Right atrium auricular region (tissue), 2 donors: Measurements from ENCODE around the gene ZNF407. TPM values are rescaled to one million over a fixed set of nuclear protein-coding genes. Genes with fewer than 3 reads are reported as not detected.
A peak's percentile ranks its signal among the peaks of the same experiment; 100 is the strongest.

ENCODE experiments used
- DNase-seq: peaks from one replicate; pipeline ENCODE4 v3.0.0-alpha.2; 2019; ENCODE audit warnings: low spot score
- H3K27ac ChIP-seq, 2 donors: fragments of 200-600 bp; sonication (generic); 1 replicate in 1 of 2; 2 replicates in 1 of 2; pipeline ENCODE4 v1.5.1; 2016 to 2019
- H3K27me3 ChIP-seq, 2 donors: fragments of 200-600 bp; sonication (generic); one replicate each; pipeline versions ENCODE4 v1.5.1 to v1.6.0; 2017 to 2019
- H3K36me3 ChIP-seq: fragments of 200-600 bp; sonication (generic); one replicate; pipeline ENCODE4 v1.5.1; 2016
- H3K4me1 ChIP-seq, 2 donors: fragments of 200-600 bp; sonication (generic); one replicate each; pipeline versions ENCODE4 v1.5.1 to v1.6.0; 2017 to 2019
- H3K4me3 ChIP-seq, 2 donors: fragments of 200-600 bp; sonication (generic); 1 replicate in 1 of 2; 2 replicates in 1 of 2; pipeline ENCODE4 v1.5.1; 2017 to 2019; ENCODE audit warnings: mild to moderate bottlenecking in 1 of 2, moderate library complexity in 1 of 2
- H3K9me3 ChIP-seq, 2 donors: fragments of 200-600 bp; sonication (generic); one replicate each; pipeline ENCODE4 v1.5.1; 2019
- CTCF ChIP-seq, 2 donors: fragments of 200-600 bp; sonication (generic); IDR thresholded peaks; one replicate each; pipeline ENCODE4 v1.5.1; 2019; ENCODE audit warnings: antibody characterized with exemption in 2 of 2
- total RNA-seq, 2 donors: library from RNA; depleted of rRNA; stranded (reverse); fragments of >200 nt; gene quantifications; one replicate each; pipeline ENCODE4 v1.1.0, GENCODE V29; 2016

ZNF407 gene
- total RNA-seq, 2 donors from 2014 or later, result 7.8 to 8.7 TPM

GRCh38 chr18:74611765-74612164 lies 14.1 kb downstream of the ZNF407 start:
- no peak overlapping the region for H3K27ac ChIP-seq
- H3K36me3 ChIP-seq, result no peaks in the 10 kb centered on the region
- H3K4me3 ChIP-seq, result no peak overlapping the region
- H3K27me3 ChIP-seq, result no peaks in the 10 kb centered on the region
- no peak for TF ChIP-seq CTCF (IDR thresholded peaks at IDR 0.05)
- peaks cover 0 to 4% of the 10 kb centered on the region in 2 donors for H3K9me3 ChIP-seq
- no peaks in the 10 kb centered on the region for H3K4me1 ChIP-seq
- no peak for DNase-seq

DNA sequence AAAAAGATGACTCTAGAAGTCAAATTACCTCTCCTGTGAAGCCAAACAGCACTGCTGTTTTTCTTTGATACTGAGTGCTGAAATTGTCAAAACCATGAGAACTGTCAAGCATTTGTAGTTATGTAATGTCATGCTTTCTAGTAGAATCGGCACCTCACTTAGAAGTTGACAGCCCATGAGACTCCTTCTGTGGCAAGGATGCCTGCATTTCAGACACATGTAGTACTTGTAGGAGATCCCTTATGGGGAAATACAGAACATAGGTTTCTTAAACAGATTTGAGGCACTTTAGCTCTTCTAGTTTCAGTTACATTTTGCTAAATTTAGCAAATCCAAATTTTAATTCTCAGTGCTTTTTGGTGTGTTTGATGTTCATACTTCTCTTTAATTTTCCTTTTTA lies 15.7 kb downstream of the ZNF407 start:
- H3K27me3 ChIP-seq, result no peaks in the 10 kb centered on the region
- H3K9me3 ChIP-seq, result peaks cover 0 to 4% of the 10 kb centered on the region in 2 donors
- no peak for TF ChIP-seq CTCF (IDR thresholded peaks at IDR 0.05)
- H3K27ac ChIP-seq, result no peak overlapping the region
- no peaks in the 10 kb centered on the region for H3K36me3 ChIP-seq
- H3K4me3 ChIP-seq, result no peak overlapping the region
- H3K4me1 ChIP-seq, result no peaks in the 10 kb centered on the region
- DNase-seq, result no peak

DNA sequence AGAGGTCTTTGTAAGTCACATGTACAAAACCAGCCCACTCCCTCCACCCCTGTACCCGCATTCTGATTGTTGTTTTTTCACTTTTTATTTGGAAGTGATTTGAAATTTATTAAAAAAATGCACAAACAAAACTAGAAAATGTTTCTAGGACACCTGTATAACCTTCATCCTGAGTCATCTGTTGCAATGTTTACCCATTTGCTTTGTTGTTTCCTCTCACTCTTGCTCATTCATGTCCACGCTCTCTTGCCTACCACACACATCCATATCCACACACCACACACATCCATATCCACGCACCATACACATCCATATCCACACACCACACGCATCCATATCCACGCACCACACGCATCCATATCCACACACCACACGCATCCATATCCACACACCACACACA lies 18.8 kb downstream of the ZNF407 start:
- no peak for DNase-seq
- no peaks in the 10 kb centered on the region for H3K36me3 ChIP-seq
- H3K9me3 ChIP-seq, result peaks cover 0 to 4% of the 10 kb centered on the region in 2 donors
- H3K4me1 ChIP-seq, result no peaks in the 10 kb centered on the region
- H3K4me3 ChIP-seq, result no peak overlapping the region
- H3K27me3 ChIP-seq, result no peaks in the 10 kb centered on the region
- TF ChIP-seq CTCF (IDR thresholded peaks at IDR 0.05), result no peak
- H3K27ac ChIP-seq, result no peak overlapping the region

- no peak overlapping the region for H3K4me3 ChIP-seq
Measured at GRCh38 chr18:74617486-74617885, 19.8 kb downstream of the ZNF407 start.

DNA sequence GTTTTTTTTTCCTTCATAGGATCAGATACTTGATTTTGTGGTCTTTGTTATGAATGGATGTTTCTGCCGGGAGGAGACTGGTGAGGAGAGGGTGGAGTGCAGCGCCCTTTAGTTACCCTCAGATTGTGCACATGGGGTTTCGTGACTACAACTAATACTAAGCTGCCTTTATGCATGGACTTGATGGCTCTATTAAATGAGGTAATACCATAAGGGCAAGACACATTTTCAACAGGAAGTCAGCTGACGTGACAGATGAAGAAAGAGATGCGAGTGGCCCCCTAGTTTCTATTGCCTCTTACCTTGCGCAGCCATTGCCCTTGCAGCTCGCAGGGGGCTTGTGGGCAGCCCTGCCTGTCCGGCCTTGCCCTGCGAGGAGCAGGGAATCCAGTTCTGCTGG lies 24.4 kb downstream of the ZNF407 start:
- Histone ChIP-seq H3K27ac (no peak overlapping the region), H3K4me1 (no peaks in the 10 kb centered on the region), H3K4me3 (no peak overlapping the region), H3K9me3 (no peaks in the 10 kb centered on the region), H3K27me3 (no peaks in the 10 kb centered on the region), H3K36me3 (no peaks in the 10 kb centered on the region)
- no peak for DNase-seq
- TF ChIP-seq CTCF (IDR thresholded peaks at IDR 0.05), result no peak

More at GRCh38 chr18:74617486-74617885, 19.8 kb downstream of the ZNF407 start:
- H3K9me3 ChIP-seq, result peaks cover 0 to 4% of the 10 kb centered on the region in 2 donors
- TF ChIP-seq CTCF (IDR thresholded peaks at IDR 0.05), result no peak
- H3K4me1 ChIP-seq, result no peaks in the 10 kb centered on the region
- no peaks in the 10 kb centered on the region for H3K36me3 ChIP-seq
- no peak overlapping the region for H3K27ac ChIP-seq
- H3K27me3 ChIP-seq, result no peaks in the 10 kb centered on the region
- DNase-seq, result no peak

DNA sequence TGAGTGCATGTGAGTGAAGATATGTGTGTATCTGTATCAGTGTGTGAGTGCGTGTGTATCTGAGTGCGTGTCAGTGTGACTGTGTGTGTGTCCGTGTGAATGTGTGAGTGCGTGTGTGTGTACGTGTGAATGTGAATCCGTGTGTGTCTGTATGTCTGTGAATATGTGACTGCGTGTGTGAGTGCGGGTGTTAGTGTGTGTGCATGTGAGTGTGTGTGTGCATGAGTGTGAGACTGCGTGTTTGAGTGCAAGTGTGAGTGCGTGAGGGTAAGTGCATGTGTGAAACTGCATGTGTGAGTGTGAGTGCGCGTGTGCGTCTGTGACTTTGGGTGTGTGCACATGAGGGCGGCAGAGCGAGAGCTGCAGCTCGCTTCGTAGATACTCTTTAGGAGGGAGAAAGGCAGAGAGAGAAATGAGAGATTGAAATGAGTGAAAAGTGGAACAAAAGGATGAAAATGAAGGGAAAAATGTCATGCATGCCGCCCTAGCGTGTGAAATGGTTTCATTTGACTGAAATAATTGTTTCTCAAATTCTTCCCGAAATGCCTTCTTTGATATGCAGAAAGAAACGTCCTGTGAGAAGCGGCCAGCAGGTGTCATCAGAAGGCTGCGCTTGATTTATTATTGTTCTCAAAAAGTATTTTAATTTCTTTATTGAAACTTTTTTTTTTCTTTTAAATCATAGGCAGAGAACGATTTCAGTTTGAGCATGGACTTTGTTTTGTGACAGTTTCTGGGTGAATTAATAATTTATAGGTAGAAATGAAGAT lies 25.6 kb downstream of the ZNF407 start:
- Histone ChIP-seq H3K4me1 (no peaks in the 10 kb centered on the region), H3K27ac (no peak overlapping the region), H3K4me3 (no peak overlapping the region), H3K27me3 (no peaks in the 10 kb centered on the region), H3K36me3 (no peaks in the 10 kb centered on the region), H3K9me3 (no peaks in the 10 kb centered on the region)
- peak; percentile 22 to 51 for TF ChIP-seq CTCF (IDR thresholded peaks at IDR 0.05)
- no peak for DNase-seq
